ENCODE measurements around the gene GREB1. TPM values are rescaled to one million over a fixed set of nuclear protein-coding genes. Genes with fewer than 3 reads are reported as not detected.

GREB1 gene
- polyA plus RNA-seq, 1 donor from 2014 or later = 17.2 TPM

- Histone ChIP-seq H3K9ac (ENCODE audit: low read length) (peak overlapping the region; percentile 61), H3F3A (ENCODE audit: insufficient read depth, low read length, poor library complexity, severe bottlenecking) (no peaks in the 10 kb centered on the region), H3K4me3 (ENCODE audit: low read length) (peak overlapping the region; percentile 57), H4K20me1 (ENCODE audit: insufficient read depth) (no peaks in the 10 kb centered on the region), H3K27ac (ENCODE audit: low read length) (peak overlapping the region; percentile 68), H2AFZ (ENCODE audit: low read depth, low read length) (no peak overlapping the region), H3K9me2 (ENCODE audit: insufficient read depth, low read length) (no peaks in the 10 kb centered on the region), H3K4me2 (ENCODE audit: low read length) (peak overlapping the region; percentile 68), H3K9me3 (ENCODE audit: low read length) (no peaks in the 10 kb centered on the region), H3K79me2 (replicated peaks; ENCODE audit: insufficient read depth, low read length) (peaks cover 11% of the 10 kb centered on the region), H3K36me3 (ENCODE audit: insufficient read depth, low read length) (no peaks in the 10 kb centered on the region), H3K27me3 (ENCODE audit: insufficient read depth, low read depth, low read length) (no peaks in the 10 kb centered on the region)
- TF ChIP-seq TAF1 (IDR thresholded peaks at IDR 0.05; ENCODE audit: low read depth) = no peak
- TF ChIP-seq REST (IDR thresholded peaks at IDR 0.05; ENCODE audit: borderline replicate concordance) = no peak
- no peak for TF ChIP-seq EZH2 (IDR thresholded peaks at IDR 0.05; ENCODE audit: borderline replicate concordance, insufficient read depth, low read length, poor library complexity, severe bottlenecking)
- no peak for TF ChIP-seq MXI1 (conservative IDR thresholded peaks at IDR 0.05; ENCODE audit: poor library complexity, severe bottlenecking)
- no peak for TF ChIP-seq RAD21 (conservative IDR thresholded peaks at IDR 0.05)
- no peak for TF ChIP-seq CTCF (IDR thresholded peaks at IDR 0.05; ENCODE audit: poor library complexity, severe bottlenecking)
- no peak for TF ChIP-seq EP300 (conservative IDR thresholded peaks at IDR 0.05; ENCODE audit: poor library complexity, severe bottlenecking)
- no peak for TF ChIP-seq POLR2AphosphoS5 (IDR thresholded peaks at IDR 0.05)
- no peak for TF ChIP-seq SMC3 (conservative IDR thresholded peaks at IDR 0.05; ENCODE audit: poor library complexity)
These were observed 37.8 kb upstream of the GREB1 start for GRCh38 chr2:11495844-11496681.

GRCh38 chr2:11498543-11499034, 35.3 kb upstream of the GREB1 start:
- no peaks in the 10 kb centered on the region for H3K27me3 ChIP-seq (ENCODE audit: insufficient read depth, low read depth, low read length)
- TF ChIP-seq EP300 (conservative IDR thresholded peaks at IDR 0.05; ENCODE audit: poor library complexity, severe bottlenecking) (no peak), SMC3 (conservative IDR thresholded peaks at IDR 0.05; ENCODE audit: poor library complexity) (no peak)
- no peaks in the 10 kb centered on the region for H3K36me3 ChIP-seq (ENCODE audit: insufficient read depth, low read length)
- H3K9ac ChIP-seq (ENCODE audit: low read length) = peak overlapping the region; percentile 30
- H2AFZ ChIP-seq (ENCODE audit: low read depth, low read length) = no peak overlapping the region
- H3K9me2 ChIP-seq (ENCODE audit: insufficient read depth, low read length) = no peaks in the 10 kb centered on the region
- peaks cover 2% of the 10 kb centered on the region for H3K9me3 ChIP-seq (ENCODE audit: low read length)
- no peaks in the 10 kb centered on the region for H4K20me1 ChIP-seq (ENCODE audit: insufficient read depth)
- peaks cover 1% of the 10 kb centered on the region for H3K79me2 ChIP-seq (replicated peaks; ENCODE audit: insufficient read depth, low read length)
- H3K4me3 ChIP-seq (ENCODE audit: low read length) = peak overlapping the region; percentile 39
- H3K4me2 ChIP-seq (ENCODE audit: low read length) = no peak overlapping the region
- H3F3A ChIP-seq (ENCODE audit: insufficient read depth, low read length, poor library complexity, severe bottlenecking) = no peaks in the 10 kb centered on the region
- H3K27ac ChIP-seq (ENCODE audit: low read length) = peak overlapping the region; percentile 45

All from neural cell (in vitro differentiated cells).